Measurements from ENCODE around the gene BSN.
"Not testable (repeated sequence)": the region's sequence is repeated elsewhere in the genome, so short reads cannot be mapped to it uniquely, and the experiment has no call there.

Gene BSN

DNA sequence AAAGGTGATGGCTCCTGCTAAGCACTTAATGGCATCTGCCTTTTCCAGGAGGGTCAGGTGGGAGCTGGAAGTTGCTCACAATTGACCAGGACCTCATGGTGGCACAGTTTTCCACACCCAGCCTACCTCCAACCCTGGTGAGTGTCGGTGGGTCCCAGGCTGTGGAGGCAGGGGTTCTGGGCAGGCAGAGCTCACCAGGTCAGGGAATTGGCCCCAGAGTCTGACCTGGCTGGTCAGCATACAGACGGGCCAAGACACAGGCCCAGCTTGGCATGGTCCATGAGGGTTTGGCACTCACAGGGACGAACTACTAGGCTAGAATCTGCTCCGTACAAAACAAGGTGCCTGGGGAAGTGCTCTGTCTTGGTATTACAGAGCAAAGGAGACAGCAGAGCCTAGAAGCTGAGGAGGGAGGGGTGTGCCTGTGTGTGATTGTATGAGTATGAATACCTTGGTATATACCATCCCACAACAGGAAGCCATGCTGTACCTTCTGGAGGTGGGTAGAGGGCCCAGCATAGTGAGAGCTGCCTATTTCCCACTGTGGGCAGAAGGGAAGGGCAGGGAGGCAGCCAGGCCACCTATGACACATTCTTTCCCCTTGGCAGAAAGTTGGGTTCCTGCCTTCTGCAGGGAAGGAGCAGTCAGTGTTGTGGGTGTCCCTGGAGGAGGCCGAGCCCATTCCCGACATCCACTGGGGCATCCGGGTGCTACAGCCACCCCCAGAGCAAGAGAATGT lies 126.4 kb downstream of the BSN start:
- no peak for FAIRE-seq

DNA sequence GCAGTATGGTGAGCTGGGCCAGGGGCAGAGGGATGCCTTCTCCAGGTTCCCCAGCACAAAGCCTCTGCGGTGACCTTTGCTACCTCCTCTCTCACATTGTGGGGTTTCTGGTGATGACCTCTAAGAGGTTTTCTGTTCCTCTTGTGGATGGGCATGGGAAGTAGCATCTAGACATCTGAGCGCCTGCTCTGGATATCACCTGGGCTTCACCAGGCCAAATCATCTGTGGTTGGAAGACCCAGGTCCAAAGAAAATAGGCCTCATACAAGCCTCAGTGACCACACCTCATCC lies 126.9 kb downstream of the BSN start:
- no peak for FAIRE-seq

DNA sequence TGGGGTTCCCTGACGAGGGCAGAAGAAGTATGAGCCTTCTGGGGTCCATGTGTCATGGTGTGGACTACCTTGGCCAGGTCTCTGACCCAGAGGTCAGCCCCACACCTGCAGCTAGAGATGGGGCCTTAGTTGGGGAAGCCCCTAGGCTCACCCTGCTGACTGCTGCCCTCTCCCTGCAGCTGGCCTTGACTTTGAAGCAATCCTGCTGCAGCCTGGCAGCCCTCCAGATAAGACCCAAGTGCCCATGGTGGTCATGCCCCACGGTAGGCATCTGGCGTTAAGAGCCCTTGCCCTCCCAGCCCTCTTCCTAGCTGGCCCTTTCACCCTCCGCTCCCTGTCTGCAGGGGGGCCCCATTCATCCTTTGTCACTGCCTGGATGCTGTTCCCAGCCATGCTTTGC lies 127.3 kb downstream of the BSN start:
- FAIRE-seq: no peak

GRCh38 chr3:49683162-49683561 lies 128.9 kb downstream of the BSN start:
- FAIRE-seq: no peak

DNA sequence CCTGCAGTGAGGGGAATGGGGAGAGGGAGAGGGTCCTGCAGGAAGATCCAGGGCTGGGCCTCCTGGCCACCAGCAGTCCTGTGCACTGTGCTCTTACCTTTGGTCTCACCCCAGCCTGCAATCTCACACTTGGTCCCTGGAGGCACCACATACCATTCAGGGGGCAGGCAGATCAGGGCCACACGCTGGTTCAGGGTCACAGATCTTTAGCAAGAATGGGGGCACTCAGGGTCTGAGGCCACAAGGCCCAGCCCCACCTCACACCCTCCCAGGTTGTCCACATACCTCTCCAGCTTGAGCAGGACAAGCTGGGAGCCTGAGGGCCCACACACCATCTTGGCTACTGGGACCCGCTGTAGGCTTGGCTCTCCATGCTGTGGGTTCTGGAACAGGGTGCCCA lies 130.2 kb downstream of the BSN start:
- FAIRE-seq: not testable (repeated sequence)

GRCh38 chr3:49685103-49685502 lies 130.8 kb downstream of the BSN start:
- FAIRE-seq: not testable (repeated sequence)

- not testable (repeated sequence) for FAIRE-seq
Observed at GRCh38 chr3:49685846-49686245, 131.6 kb downstream of the BSN start.

DNA sequence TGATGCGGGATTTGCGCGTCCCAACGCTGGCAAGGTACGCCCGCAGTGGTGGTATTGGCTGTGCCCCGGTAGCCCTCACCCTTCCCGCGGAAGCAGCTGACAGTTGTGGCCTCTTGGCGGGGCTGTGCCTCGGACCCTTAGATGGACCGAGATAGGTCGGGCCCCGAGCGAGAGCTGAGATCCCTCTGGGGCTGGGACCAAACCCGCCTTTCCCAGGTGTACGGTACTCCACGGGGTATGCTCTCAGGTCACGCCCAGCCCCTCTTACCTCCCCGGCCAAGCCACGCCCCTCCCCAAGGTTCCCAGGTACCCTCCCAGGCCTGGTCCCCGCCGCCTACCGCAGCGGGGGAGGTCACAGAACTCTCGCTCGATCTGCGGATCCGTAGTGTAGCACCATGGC lies 132.1 kb downstream of the BSN start:
- not testable (repeated sequence) for FAIRE-seq

DNA sequence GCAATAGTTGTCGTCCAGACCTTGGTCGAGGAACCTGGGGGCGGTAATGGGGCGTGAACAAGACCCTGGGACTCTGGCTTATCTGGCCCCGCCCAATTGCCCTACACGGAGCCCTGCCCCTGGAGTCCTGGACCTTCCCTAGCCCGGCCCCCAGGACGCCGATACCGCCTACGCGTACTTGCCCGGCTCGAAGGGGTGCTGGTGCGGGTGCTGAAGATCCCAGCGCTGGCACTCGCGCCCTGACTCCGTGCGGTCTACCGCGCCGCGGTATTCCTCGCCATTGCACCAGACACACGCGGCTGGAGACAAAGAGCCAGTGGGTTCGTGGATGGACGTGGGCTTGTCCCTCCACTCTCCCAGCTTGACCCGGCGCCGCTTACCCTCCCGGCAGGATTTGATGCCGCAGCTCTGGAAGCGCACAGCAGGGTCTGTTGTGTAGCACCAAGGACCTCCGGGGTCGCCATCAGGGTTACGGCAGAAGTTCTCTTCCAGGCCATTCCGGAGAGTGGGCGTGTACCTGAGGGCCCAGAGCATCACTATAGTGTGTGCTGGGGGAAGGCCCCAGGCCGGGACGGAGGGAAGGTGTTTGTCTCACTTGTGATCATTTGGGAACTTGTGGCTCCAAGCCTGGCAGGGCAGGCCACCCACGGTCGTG lies 132.6 kb downstream of the BSN start:
- not testable (repeated sequence) for FAIRE-seq

DNA sequence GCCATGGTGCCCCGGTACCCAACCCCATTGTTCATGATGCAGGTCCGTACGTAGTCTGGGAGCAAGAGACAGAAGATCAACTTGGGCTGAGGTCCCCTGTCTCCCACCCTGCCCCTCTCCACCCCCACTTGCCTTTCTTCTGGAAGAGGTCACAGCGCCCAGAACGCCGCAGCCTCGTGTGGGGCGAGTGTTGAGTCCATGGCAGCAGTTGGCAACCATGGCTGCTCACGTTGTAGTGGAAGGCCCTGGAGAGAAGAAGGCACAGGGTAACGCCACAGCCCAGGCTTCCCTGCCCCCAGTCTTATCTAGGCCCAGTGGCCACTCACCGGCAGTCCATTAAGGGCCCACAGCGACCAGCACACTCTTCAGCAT lies 133.1 kb downstream of the BSN start:
- FAIRE-seq: not testable (repeated sequence)

DNA sequence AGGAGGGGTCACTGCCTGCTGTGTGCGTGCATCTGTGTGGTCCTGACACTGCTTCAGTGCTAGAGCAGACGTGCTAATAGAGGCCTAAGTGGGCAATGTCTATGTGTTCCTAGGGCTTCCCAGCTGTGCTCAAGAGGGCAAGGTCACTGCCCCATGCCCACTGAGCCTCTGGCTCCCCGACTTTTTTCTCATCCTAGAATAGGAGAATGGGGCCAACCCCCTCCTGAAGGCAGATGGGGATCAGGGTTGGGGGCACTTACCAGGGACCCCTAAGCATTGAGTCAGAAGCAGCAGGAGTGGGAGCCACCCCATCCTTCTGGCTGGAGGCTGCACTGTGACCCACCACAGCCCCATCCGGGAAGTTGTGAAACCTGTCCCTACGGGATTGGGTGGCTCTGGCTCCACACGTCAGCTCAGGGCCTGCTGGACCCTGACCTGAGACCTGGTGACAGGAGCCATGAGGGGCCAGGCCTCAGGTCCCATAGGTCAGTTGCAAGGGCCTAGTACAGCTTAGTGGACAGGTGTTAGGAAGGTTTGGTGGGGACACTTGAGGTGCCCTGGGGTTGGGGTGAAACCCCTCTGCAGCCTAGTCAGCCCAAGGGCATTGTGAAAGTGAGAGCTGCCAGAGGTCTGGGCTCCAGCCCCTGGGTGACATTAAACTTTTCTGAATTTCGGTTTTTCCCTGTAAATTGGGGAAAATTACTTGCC lies 134.2 kb downstream of the BSN start:
- FAIRE-seq: not testable (repeated sequence)

GRCh38 chr3:49689046-49689907 lies 135.0 kb downstream of the BSN start, which contains the start of the genes MST1 and RNF123:
Gene MST1 (minus strand): TSS chr3:49689474. CDS start chr3:49688691, 783 bp downstream.
Gene RNF123 (plus strand): TSS chr3:49689557. CDS start chr3:49691166, 1,609 bp downstream.
- no peak for FAIRE-seq

GRCh38 chr3:49689908-49690624 lies 135.8 kb downstream of the BSN start:
- not testable (repeated sequence) for FAIRE-seq

- FAIRE-seq: not testable (repeated sequence)
Observed at GRCh38 chr3:49690856-49691255, 136.6 kb downstream of the BSN start.

DNA sequence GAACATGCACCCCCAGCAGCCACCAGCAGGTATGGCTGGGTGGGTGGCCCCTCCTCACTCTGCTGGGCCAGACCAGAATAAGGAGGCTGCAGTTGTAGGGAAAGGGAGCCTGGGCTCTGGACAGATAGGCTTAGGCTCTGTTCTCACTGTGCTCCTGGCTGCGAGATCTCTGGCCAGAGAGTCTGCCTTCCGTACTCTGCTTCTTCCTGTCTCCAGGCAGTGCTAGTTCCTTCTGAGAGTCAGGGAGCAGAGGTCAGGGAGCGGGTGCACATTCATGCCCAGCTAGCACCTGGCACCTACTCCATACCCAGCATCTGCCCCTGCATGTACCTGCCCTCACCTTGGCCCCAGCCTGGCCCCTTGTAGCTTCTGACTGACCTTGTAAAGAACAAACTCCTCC lies 137.2 kb downstream of the BSN start:
- not testable (repeated sequence) for FAIRE-seq

DNA sequence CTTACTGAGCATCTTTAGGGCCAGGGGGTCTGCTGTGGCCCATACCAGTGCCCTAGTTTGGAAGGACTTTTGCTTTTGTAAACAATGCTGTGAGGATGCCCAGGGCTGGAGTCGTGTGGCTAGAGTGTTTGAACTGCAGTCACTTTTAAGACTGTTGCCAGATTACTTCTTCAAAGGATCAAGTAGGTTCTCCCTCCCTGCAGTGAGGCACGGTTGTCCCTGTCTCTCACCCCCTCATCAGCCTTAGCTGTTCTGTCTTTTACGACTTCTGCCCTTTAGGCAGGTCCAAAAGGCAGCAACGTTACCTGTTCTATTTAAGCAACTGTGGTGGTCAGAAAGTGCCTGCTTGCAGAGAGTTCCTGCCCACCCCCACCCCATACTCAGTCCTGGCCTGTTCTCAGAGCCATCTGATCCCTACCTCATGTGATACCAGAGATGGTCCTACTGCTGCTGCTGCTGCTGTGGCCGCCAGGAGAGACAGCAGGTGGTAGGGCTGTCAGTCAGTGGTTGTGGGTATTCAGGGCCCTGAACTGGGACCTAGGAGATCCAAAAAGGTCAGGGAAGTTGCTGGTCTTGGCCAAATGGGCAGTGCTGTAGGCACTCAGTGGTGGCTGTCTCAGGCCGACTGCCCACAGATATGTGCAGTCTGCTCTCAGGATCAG lies 140.3 kb downstream of the BSN start:
- FAIRE-seq: not testable (repeated sequence)

- not testable (repeated sequence) for FAIRE-seq
Observed at GRCh38 chr3:49695350-49696015, 141.2 kb downstream of the BSN start.

- no peak for FAIRE-seq
Observed at GRCh38 chr3:49699281-49699979, 145.2 kb downstream of the BSN start.

DNA sequence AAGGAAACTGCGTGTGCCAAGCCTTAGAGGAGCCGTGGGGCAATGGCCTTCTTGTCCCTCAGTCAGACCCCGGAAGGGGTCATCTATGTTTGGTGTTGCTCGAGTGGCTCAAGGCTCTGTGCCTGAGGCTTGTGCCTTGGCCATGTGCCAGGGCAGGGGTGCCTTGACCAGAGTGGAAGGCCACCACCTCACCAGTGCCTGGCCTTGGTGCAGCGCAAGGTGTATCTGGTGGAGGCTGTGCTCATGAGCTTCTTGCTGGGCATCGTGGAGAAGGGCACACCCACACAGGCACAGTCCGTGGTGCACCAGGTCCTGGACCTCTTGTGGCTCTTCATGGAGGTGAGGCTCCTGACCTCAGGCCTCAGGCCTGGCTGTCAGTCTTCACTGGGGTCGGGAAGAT lies 145.7 kb downstream of the BSN start:
- no peak for FAIRE-seq

DNA sequence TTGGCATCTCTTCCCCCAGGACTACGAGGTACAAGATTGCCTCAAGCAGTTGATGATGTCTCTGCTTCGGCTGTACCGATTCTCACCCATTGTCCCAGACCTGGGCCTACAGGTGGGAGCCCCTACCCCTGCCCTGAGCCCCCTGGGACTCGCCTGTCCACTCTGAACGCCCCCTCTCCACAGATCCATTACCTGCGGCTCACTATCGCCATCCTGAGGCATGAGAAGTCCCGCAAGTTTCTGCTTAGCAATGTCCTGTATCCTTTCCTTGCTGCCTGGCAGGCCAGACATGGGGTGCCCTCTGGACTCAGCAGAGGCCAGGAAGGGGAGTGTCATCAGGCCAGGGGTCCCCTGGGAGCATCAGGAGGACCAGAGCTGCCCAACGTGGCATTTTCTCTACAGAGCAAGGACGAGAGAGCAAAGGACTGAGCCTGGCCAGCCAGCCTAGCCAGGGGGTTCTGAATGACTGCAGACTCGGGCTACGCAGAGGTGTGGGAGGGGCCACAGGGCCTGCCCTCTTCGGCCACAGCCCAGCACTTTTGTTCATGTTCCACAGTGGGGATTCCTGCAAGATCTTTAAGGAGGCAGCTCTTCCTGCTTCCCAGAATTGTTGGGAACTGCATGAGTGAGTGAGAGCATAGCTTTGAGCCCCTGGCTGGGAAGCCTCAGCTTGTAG lies 146.3 kb downstream of the BSN start:
- no peak for FAIRE-seq

Measured in G401.6 (cell line).